Measurements from ENCODE around the gene NSUN2.
A peak's percentile ranks its signal among the peaks of the same experiment; 100 is the strongest.
"Not testable (repeated sequence)": the region's sequence is repeated elsewhere in the genome, so short reads cannot be mapped to it uniquely, and the experiment has no call there.

NSUN2 gene

GRCh38 chr5:6649186-6649585 lies 16.3 kb upstream of the NSUN2 start:
- no peak overlapping the region for H3K4me3 ChIP-seq (ENCODE audit: low read length)
- DNase-seq (ENCODE audit: low read depth) = no peak
- no peak for TF ChIP-seq CTCF (IDR thresholded peaks at IDR 0.05; ENCODE audit: insufficient read depth, low read depth, low read length, missing control alignments)

GRCh38 chr5:6645571-6646362 lies 12.9 kb upstream of the NSUN2 start:
- DNase-seq (ENCODE audit: low read depth); H3K4me3 ChIP-seq (ENCODE audit: low read length): not testable (repeated sequence)

DNA sequence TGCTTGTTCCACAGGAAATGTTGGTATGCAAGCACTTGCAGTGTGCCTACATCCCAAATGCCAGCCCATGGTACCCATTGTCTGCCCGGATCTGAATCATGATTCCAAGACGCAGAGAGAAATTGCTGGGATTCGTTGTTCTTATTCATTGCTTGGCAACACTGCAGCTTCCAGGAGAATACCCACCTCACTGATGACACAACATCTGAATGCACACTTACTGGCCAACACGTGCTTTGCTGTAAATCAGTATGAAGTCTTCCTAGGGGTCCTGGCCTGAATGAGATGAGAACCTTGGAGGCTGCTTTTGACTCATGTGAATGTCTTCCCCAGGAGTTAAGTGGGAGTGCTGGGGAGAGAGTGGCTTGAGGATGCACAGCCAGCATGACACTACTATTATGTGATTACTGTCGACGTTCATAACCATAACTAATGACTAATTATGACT lies 12.0 kb upstream of the NSUN2 start:
- no peak for TF ChIP-seq CTCF (IDR thresholded peaks at IDR 0.05; ENCODE audit: insufficient read depth, low read depth, low read length, missing control alignments)
- no peak for DNase-seq (ENCODE audit: low read depth)
- H3K4me3 ChIP-seq (ENCODE audit: low read length) = no peak overlapping the region

- H3K4me3 ChIP-seq (ENCODE audit: low read length) = no peak overlapping the region
- no peak for TF ChIP-seq CTCF (IDR thresholded peaks at IDR 0.05; ENCODE audit: insufficient read depth, low read depth, low read length, missing control alignments)
- DNase-seq (ENCODE audit: low read depth) = no peak
Observed at GRCh38 chr5:6642655-6643054, 9.8 kb upstream of the NSUN2 start.

DNA sequence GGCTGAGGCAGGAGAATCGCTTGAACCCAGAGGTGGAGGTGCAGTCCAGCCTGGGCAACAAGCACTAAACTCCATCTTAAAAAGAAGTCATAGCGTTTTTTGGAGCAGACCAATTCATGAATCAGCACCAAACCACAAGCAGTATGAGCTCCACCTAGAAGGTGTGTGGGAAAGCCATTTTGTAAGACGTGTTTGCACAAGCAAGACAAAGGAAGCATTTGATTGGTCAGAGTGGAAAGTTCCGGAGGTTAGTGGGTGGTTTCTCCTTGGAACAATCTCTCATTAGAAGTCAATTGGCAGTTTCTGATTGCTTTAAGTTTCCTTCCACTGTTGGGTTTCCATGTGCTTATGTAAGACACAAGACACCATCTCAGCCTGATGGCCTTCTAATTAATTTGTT lies 5.4 kb upstream of the NSUN2 start:
- DNase-seq (ENCODE audit: low read depth) = peak; percentile 97
- H3K4me3 ChIP-seq (ENCODE audit: low read length) = no peak overlapping the region
- no peak for TF ChIP-seq CTCF (IDR thresholded peaks at IDR 0.05; ENCODE audit: insufficient read depth, low read depth, low read length, missing control alignments)

DNA sequence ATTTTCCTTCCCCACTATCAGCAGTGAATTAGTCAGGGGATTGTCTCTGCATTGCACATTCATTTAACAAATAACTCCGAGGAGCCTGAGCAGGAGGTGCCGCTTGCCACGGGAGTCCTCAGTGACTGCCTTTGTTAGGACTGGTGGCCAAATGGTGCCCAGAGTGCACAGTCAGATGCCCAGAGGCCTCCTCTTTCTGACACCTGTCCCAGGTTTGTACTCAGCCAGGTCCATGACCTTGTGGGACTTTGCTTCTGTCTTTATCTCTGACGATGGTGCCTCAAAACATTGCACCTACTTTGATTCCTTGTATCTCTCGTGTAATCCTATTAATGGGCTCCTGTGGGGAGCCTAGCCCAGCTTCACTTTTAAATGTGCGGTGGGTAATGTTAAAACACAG lies 4.7 kb upstream of the NSUN2 start:
- H3K4me3 ChIP-seq (ENCODE audit: low read length) = no peak overlapping the region
- no peak for TF ChIP-seq CTCF (IDR thresholded peaks at IDR 0.05; ENCODE audit: insufficient read depth, low read depth, low read length, missing control alignments)
- no peak for DNase-seq (ENCODE audit: low read depth)

DNA sequence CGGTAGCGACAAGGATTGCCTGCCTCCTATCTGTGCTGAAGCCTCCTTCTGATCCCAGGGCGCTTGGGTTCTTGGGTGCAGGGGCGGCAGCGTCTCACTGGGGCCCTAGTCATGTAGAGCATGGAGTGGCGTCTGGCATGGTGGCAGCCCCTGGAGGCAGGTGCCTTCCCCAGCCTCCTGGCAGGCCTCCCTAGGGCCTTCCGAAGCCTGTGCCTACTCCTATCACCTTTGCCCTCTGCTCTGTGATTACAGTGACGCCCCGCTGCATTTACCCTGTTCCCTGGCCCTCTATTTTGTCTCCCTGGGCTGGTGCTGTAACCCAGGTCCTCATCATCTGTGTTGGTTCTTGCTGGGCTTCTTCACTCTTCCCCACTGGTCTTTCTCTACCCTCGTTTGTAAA lies 4.2 kb upstream of the NSUN2 start:
- TF ChIP-seq CTCF (IDR thresholded peaks at IDR 0.05; ENCODE audit: insufficient read depth, low read depth, low read length, missing control alignments) = no peak
- no peak for DNase-seq (ENCODE audit: low read depth)
- no peak overlapping the region for H3K4me3 ChIP-seq (ENCODE audit: low read length)

Measured in epithelial cell of esophagus (primary cell).